ENCODE data around the gene RHBDL2.

RHBDL2 gene

DNA sequence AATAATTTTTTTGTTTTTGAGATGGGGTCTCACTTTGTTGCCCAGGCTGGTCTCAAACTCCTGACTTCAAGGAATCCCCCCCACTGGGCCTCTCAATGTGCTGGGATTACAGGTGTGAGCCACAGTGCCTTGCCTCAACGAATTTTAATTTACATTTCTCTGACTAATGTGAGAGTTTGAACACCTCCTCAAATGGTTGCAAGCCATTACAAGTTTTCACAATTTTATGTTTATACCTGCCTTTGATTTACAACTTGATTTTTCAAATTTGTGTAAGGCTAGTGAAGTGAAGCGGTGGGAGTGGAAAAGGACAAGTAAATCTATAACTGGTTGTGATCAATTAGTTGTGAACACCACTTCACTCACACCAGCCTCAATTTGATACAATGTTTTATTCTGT, 8.9 kb upstream of the RHBDL2 start:
- no peak for DNase-seq (ENCODE audit: low spot score)
- POLR2A ChIA-PET (ENCODE audit: low non-redundant PET) = no interaction called here
- H3K27ac ChIP-seq = no peak overlapping the region
- CTCF ChIA-PET = no interaction called here
- TF ChIP-seq, protein P1, sequence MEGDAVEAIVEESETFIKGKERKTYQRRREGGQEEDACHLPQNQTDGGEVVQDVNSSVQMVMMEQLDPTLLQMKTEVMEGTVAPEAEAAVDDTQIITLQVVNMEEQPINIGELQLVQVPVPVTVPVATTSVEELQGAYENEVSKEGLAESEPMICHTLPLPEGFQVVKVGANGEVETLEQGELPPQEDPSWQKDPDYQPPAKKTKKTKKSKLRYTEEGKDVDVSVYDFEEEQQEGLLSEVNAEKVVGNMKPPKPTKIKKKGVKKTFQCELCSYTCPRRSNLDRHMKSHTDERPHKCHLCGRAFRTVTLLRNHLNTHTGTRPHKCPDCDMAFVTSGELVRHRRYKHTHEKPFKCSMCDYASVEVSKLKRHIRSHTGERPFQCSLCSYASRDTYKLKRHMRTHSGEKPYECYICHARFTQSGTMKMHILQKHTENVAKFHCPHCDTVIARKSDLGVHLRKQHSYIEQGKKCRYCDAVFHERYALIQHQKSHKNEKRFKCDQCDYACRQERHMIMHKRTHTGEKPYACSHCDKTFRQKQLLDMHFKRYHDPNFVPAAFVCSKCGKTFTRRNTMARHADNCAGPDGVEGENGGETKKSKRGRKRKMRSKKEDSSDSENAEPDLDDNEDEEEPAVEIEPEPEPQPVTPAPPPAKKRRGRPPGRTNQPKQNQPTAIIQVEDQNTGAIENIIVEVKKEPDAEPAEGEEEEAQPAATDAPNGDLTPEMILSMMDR (conservative IDR thresholded peaks at IDR 0.05; ENCODE audit: low read depth) = no peak

DNA sequence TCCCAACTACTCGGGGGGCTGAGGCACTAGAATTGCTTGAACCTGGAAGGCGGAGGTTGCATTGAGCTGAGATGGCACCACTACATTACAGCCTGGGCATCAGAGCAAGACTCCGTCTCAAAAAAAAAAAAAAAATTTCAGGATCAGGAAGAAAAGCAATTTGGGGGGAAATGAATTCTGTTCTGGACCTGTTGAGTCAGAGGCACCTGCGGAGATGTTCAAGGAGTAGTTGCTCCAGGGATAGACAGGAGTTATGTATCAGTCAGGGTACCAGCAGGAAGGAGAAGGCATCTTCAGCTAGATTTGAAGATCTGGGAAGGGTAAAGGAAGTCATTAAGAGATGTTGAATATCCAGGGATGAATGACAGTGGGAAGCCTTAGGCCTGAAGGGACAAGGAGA, 2.9 kb upstream of the RHBDL2 start:
- CTCF ChIA-PET = interaction anchor here (0.6 kb wide), 1 partner anchor 443 kb away, joined by 5 read pairs; no protein-coding TSS in a partner anchor

DNA sequence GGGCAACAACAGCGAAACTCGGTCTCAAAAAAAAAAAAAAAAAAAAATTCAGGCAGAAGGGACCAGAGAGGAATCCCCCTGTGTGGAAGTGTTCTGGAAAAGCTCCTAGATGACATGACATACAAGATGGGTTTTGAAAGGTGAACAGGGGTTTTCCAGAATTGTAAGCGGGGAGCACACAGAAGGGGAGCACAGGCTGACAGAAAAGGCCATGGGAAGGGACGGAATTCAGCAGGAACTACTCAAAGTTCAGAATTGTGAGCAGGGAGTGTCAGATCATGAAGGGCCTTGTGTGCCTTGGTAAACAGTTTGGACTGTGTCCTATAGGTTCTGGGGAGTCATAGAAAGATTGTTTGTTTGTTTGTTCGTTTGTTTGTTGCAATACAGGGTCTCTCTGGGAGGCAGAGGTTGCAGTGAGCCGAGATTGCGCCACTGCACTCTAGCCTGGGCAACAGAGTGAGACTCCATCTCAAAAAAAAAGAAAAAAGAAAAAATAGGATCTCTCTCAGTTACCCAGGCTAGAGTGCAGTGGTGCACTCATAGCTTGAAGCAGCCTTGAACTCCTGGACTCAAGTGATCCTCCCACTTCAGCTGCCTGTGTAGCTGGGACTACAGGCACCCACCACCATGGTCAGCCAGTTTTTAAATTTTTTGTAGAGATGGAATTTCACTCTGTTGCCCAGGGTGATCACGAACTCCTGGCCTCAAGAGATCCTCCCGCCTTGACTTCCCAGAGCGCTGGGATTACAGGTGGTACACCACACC, 1.2 kb upstream of the RHBDL2 start:
- DNase-seq (ENCODE audit: low spot score) = no peak
- H3K27ac ChIP-seq = no peak overlapping the region
- ChIA-PET CTCF (no interaction called here), POLR2A (ENCODE audit: low non-redundant PET) (no interaction called here)
- TF ChIP-seq, protein P1 (conservative IDR thresholded peaks at IDR 0.05; ENCODE audit: low read depth) = no peak

More for the DNA sequence above, 2.9 kb upstream of the RHBDL2 start:
- TF ChIP-seq, protein P1 (conservative IDR thresholded peaks at IDR 0.05; ENCODE audit: low read depth) = no peak
- DNase-seq (ENCODE audit: low spot score) = no peak
- no peak overlapping the region for H3K27ac ChIP-seq
- POLR2A ChIA-PET (ENCODE audit: low non-redundant PET) = interaction anchor here (0.6 kb wide), 1 partner anchor 45 kb away, joined by 3 read pairs; no protein-coding TSS in a partner anchor

DNA sequence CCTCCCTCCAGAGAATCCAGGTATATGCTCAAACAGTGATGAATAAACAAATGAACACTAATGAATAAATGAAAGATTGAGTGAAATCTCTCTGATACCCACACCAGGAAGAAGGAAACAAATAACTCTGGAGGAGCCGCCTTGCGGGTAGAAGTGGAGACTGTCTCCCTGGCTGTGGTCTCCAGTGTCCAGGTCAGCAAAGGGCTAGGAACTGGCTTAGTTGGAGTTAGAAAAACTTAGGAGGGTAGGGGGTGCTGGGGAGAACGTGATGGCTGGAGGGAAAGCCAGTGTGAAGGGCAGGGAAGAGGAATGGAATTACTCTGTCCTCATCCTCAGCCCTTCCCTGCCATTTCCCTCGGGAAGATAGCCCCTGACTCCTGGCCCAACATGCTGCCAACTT, 537 bp downstream of the RHBDL2 start:
- DNase-seq (ENCODE audit: low spot score) = no peak
- TF ChIP-seq, protein P1 (conservative IDR thresholded peaks at IDR 0.05; ENCODE audit: low read depth) = no peak
- peak overlapping the region; percentile 51 for H3K27ac ChIP-seq
- ChIA-PET CTCF (interaction anchor here (1.0 kb wide), 1 partner anchor 22 kb away, joined by 3 read pairs; no protein-coding TSS in a partner anchor), POLR2A (ENCODE audit: low non-redundant PET) (no interaction called here)

DNA sequence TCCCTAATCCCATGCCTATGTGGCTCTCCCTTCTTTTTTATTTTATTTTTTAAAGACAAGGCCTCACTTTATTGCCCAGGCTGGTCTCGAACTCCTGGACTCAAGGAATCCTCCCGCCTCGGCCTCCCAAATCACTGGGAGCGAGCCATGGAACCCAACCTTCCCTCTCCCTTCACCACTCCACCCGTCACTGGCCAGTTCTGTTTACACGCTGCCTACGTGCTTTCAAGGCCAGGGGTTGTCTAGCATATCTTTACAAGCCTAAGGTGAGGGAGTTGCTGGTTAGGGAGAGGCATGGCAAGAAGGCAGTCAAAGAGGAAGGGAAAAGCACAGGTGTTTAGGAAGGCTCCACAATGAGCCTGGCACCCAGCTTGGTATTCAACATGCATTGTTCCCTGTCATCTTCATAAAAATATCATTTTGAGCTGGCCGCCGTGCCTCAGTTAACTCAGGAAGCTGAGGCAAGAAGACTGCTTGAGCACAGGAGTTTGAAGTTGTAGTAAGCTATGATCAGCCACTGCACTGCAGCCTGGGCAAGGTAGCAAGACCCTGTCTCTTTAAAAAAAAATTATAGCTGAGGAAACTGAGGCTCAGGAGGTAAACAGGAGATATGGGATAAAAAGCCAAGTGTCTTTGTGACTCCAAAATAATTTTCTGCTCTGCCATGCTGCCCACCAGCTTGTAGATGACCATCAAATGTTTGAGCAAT, 1.1 kb downstream of the RHBDL2 start:
- ChIA-PET POLR2A (ENCODE audit: low non-redundant PET) (no interaction called here), CTCF (interaction anchor here (1.0 kb wide), 1 partner anchor 21 kb away, joined by 3 read pairs; no protein-coding TSS in a partner anchor)
- TF ChIP-seq, protein P1 (conservative IDR thresholded peaks at IDR 0.05; ENCODE audit: low read depth) = no peak
- DNase-seq (ENCODE audit: low spot score) = no peak
- H3K27ac ChIP-seq = no peak overlapping the region

DNA sequence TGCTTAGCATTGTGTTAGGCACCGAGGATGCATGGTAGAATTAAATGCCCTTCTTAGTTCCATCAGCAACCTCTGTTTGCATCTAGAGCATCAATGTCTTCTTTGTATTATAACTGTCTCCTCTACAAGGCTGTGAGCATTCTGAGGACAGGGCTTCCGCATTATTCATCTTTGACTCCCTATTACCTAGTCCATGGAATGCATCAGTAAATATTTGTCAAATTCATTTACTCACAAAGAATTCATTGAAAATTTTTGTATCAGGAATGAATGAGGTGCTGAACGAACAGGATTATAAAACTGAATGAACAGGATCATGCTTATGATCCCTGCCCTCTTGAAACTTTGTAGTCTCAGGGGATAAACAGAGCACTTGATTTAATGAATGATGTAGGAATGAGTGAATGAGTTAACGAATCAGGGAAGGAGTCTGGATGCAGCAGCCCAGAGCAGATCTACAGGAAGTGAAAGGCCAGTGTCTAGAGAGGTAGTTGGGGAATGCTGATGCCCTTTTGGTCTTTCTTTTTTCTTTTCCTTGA, 2.8 kb downstream of the RHBDL2 start:
- TF ChIP-seq, protein P1 (conservative IDR thresholded peaks at IDR 0.05; ENCODE audit: low read depth) = no peak
- no peak overlapping the region for H3K27ac ChIP-seq
- no peak for DNase-seq (ENCODE audit: low spot score)
- ChIA-PET POLR2A (ENCODE audit: low non-redundant PET) (no interaction called here), CTCF (no interaction called here)
